Kidney epithelial cell (primary cell): Measurements from ENCODE around the gene MTARC2. TPM values are rescaled to one million over a fixed set of nuclear protein-coding genes. Genes with fewer than 3 reads are reported as not detected.

Experiments used
- DNase-seq: peaks from one replicate; pipeline ENCODE4 v3.0.0-alpha.2; 2010; ENCODE audit warnings: low read depth
- H3K27me3 ChIP-seq: 2 replicates; pipeline ENCODE4 v1.6.0; 2011; ENCODE audit warnings: low read length; ENCODE audit not compliant: control insufficient read depth, insufficient read depth
- H3K36me3 ChIP-seq: 2 replicates; pipeline ENCODE4 v1.5.1; 2011; ENCODE audit warnings: low read length; ENCODE audit not compliant: control insufficient read depth, insufficient read depth
- H3K4me3 ChIP-seq: 2 replicates; pipeline ENCODE4 v1.5.1; 2011; ENCODE audit warnings: low read depth, mild to moderate bottlenecking, control low read depth, low read length
- total RNA-seq: library from RNA; depleted of rRNA; stranded (reverse); fragments of >200 nt; gene quantifications from 2 replicates; pipeline ENCODE4 v1.2.3, GENCODE V29; 2015
- TF ChIP-seq, protein P1 (sequence below): IDR thresholded peaks from 2 replicates; pipeline ENCODE4 v1.5.1; 2011; ENCODE audit warnings: mild to moderate bottlenecking, moderate library complexity, low read length, control low read depth, inconsistent platforms; ENCODE audit not compliant: insufficient read depth, poor library complexity, severe bottlenecking

Gene MTARC2
- total RNA-seq, 1 donor from 2014 or later, result 8.9 TPM

DNA sequence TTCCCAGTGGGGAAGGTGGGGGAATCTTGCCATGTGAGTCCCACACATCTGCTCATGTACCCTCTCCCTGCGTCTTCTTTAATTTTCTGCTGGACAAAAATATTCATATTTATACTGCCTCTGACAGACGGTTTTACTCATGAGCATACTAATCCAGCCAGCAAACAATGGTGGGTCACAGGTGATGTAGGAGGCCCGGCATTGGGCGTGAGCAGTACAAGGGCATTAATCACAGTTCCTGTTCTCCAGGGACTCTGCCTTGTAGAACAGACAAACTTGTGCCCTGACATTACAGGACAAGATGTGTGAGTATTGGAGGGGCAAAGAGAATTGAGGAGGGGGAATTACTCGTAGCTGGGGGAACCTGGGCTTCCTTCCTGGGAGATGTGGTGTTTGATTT is 63.6 kb downstream of the MTARC2 start:
- TF ChIP-seq, protein P1, sequence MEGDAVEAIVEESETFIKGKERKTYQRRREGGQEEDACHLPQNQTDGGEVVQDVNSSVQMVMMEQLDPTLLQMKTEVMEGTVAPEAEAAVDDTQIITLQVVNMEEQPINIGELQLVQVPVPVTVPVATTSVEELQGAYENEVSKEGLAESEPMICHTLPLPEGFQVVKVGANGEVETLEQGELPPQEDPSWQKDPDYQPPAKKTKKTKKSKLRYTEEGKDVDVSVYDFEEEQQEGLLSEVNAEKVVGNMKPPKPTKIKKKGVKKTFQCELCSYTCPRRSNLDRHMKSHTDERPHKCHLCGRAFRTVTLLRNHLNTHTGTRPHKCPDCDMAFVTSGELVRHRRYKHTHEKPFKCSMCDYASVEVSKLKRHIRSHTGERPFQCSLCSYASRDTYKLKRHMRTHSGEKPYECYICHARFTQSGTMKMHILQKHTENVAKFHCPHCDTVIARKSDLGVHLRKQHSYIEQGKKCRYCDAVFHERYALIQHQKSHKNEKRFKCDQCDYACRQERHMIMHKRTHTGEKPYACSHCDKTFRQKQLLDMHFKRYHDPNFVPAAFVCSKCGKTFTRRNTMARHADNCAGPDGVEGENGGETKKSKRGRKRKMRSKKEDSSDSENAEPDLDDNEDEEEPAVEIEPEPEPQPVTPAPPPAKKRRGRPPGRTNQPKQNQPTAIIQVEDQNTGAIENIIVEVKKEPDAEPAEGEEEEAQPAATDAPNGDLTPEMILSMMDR, result no peak
- H3K27me3 ChIP-seq, result no peaks in the 10 kb centered on the region
- DNase-seq, result no peak
- H3K4me3 ChIP-seq, result no peak overlapping the region
- H3K36me3 ChIP-seq, result no peaks in the 10 kb centered on the region

DNA sequence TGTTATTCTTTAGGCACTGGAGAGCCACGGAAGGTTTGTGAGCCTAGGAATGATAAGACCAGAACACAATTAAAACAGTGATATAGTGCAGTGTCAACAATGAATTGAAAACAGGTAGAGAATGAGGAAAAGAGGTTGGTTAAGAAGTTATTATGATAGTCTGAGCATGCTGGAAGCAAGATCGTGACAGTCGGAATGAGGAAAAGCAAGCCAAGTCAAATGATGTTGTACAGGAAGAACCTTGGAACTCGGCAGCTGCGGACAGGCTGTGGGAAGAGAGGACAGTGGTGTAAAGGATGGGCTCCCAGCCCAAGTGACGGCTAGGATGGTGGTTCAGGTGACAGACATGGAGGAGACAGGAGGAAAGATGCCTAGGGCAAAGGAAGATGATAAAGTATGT is 64.2 kb downstream of the MTARC2 start:
- TF ChIP-seq, protein P1, result no peak
- H3K27me3 ChIP-seq, result no peaks in the 10 kb centered on the region
- H3K36me3 ChIP-seq, result no peaks in the 10 kb centered on the region
- H3K4me3 ChIP-seq, result no peak overlapping the region
- DNase-seq, result no peak

DNA sequence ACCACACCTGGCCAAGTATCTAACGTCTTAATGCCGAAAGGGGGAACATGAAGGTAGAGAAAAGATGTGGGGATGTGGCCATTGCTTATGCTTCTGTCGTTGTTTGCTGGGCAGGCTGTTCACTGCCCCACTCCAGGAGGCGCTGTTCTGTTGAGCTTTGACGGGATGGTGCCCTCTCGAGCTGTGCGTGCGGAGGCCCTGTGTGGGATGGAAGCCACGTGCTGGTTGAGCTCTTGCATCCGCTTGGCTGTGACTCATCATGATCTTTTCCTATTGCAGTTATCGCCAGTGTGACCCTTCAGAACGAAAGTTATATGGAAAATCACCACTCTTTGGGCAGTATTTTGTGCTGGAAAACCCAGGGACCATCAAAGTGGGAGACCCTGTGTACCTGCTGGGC is 64.9 kb downstream of the MTARC2 start:
- TF ChIP-seq, protein P1, result no peak
- Histone ChIP-seq H3K4me3 (no peak overlapping the region), H3K27me3 (no peaks in the 10 kb centered on the region), H3K36me3 (no peaks in the 10 kb centered on the region)
- DNase-seq, result no peak

DNA sequence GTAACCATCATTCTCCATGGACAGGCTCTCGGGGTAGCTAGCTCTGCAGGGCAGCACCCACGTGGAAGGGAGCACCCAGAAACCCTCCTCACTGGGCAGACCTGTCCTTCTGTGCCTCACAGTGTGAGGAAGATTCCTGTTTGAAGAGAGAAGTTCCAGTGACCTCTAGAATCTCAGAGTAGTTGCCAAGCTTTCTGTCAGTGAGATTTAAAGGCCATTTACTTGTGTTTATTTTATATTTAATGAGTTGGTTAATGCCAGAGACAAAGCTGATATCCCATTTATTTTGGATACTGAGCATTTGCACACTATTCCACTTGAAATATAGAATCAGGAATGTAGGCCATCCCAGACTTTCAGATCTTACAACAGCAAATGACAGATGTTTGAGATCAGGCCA is 67.3 kb downstream of the MTARC2 start:
- DNase-seq, result no peak
- TF ChIP-seq, protein P1, result no peak
- Histone ChIP-seq H3K36me3 (no peaks in the 10 kb centered on the region), H3K4me3 (no peak overlapping the region), H3K27me3 (no peaks in the 10 kb centered on the region)

DNA sequence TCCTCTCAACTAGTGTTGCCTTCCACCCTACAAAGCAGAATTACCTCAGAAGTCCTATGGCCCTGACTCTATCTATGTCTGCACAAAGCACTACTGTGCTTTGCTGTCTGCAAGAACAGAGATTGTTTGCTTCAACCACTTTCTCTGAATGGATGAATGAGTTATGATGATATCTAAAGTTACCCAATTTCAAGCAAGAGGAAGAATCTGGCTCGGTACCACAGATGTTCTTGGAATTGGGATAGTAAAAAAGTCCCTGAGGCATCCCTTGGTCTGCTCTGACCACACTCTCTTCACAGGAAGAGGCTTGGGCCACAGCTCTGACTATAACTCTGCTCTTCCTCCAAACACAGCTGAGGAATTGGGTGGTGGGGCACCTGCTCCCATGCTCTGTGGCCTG is 69.8 kb downstream of the MTARC2 start:
- H3K4me3 ChIP-seq, result no peak overlapping the region
- TF ChIP-seq, protein P1, result no peak

DNA sequence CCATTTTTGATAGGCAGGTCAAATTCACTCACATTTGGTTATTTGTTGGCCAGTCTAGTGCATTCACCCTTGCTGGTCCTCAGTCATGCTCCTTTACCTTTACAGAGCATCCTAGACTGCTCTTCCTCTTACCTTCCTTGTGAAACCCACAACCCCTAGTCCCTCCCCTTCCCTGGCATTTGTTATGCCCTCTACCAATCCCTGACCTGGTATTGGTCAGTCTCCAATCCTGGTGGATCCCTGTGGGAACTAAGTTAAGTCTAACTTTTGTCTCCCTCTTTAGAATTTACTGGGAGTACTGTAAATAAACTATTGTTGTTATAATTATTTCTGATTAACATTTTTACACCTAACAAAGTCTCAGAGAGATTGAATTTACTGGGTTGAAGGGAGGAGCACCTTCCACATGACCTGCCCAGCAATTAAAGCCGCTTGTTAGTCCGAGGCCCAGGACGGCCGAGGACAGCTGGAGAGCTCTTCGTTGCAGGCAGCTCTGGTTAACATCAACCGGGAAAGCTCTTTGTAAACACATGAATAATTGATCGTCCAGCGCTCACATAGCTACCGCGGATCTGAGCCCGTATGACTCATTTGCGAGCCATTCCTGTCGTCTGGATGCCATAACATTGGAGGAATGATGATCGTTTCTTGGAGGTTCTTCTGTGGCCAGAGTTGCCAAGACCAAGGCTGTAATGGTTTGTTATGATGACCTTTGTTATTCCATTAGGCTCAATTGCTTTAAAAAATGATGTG is 70.5 kb downstream of the MTARC2 start:
- no peak overlapping the region for H3K4me3 ChIP-seq
- no peak for DNase-seq
- TF ChIP-seq, protein P1, result no peak
- no peaks in the 10 kb centered on the region for H3K36me3 ChIP-seq
- H3K27me3 ChIP-seq, result no peaks in the 10 kb centered on the region

More for the DNA sequence above, 69.8 kb downstream of the MTARC2 start:
- H3K36me3 ChIP-seq, result no peaks in the 10 kb centered on the region
- H3K27me3 ChIP-seq, result no peaks in the 10 kb centered on the region
- no peak for DNase-seq
